Limb (tissue), 2 donors: ENCODE data around the gene DNAH10.

Experiments
- DNase-seq, 2 donors: peaks; one replicate each; pipeline ENCODE4 v3.0.0-alpha.2; 2016; ENCODE audit errors: extremely low spot score in 2 of 2

The DNAH10 gene

GRCh38 chr12:123905319-123905925, 143.3 kb downstream of the DNAH10 start:
- peak in 1 of 2 donors; percentile 56 for DNase-seq

GRCh38 chr12:123906711-123907420, 144.8 kb downstream of the DNAH10 start:
- no peak for DNase-seq

- no peak for DNase-seq
Observed at GRCh38 chr12:123907726-123908476, 145.8 kb downstream of the DNAH10 start.

GRCh38 chr12:123908884-123909725, 147.0 kb downstream of the DNAH10 start:
- DNase-seq, result no peak

- no peak for DNase-seq
Observed at GRCh38 chr12:123910057-123910456, 148.0 kb downstream of the DNAH10 start.

GRCh38 chr12:123910761-123911193, 148.7 kb downstream of the DNAH10 start:
- DNase-seq, result no peak

- peak in 1 of 2 donors; percentile 50 for DNase-seq
Observed at GRCh38 chr12:123911672-123912409, 149.7 kb downstream of the DNAH10 start.

GRCh38 chr12:123912415-123913380, 150.6 kb downstream of the DNAH10 start:
- DNase-seq, result peak in 1 of 2 donors; percentile 46

GRCh38 chr12:123914726-123915333, 152.7 kb downstream of the DNAH10 start:
- DNase-seq, result no peak

- DNase-seq, result no peak
Observed at GRCh38 chr12:123916729-123917128, 154.6 kb downstream of the DNAH10 start.

GRCh38 chr12:123917337-123917850, 155.3 kb downstream of the DNAH10 start:
- DNase-seq, result no peak

- no peak for DNase-seq
Observed at GRCh38 chr12:123919980-123920360, 157.9 kb downstream of the DNAH10 start.

GRCh38 chr12:123923038-123923437, 160.9 kb downstream of the DNAH10 start:
- DNase-seq, result no peak

GRCh38 chr12:123923927-123924326, 161.8 kb downstream of the DNAH10 start:
- DNase-seq, result no peak

- no peak for DNase-seq
Observed at GRCh38 chr12:123924539-123924938, 162.4 kb downstream of the DNAH10 start.

- no peak for DNase-seq
Observed at GRCh38 chr12:123928274-123928865, 166.3 kb downstream of the DNAH10 start.

- DNase-seq, result no peak
Observed at GRCh38 chr12:123928897-123929296, 166.8 kb downstream of the DNAH10 start.

- no peak for DNase-seq
Observed at GRCh38 chr12:123929946-123930583, 168.0 kb downstream of the DNAH10 start.
